Measurements from ENCODE around the gene AGAP4.
"Not testable (repeated sequence)": the region's sequence is repeated elsewhere in the genome, so short reads cannot be mapped to it uniquely, and the experiment has no call there.

DNA sequence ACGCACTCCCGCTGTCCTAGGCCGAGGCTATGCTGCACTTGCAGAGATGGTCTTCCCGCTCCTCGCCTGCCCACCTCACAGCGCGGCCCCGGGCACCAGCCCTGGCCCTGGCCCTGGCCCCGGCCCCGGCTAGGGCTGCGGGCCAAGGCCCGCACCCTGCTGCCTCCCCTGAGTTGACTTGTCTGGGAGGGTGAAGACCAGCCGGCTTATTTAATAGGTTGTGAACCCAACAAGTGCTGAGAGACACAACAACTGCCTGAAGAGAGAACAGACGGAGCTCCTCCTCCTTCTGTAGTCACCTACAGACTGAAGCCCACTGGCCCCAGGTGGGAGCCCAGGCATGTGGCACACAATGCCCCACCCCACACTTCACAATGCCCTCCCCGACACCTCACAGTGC, at the start of gene AGAP4:
- TF ChIP-seq POLR2A (IDR thresholded peaks at IDR 0.05; ENCODE audit: control extremely low read depth in 1 of 2, low read depth in 2 of 2, low read length in 2 of 2); TEAD4 (IDR thresholded peaks at IDR 0.05; ENCODE audit: low read depth, low read length); POLR2AphosphoS5 (IDR thresholded peaks at IDR 0.05; ENCODE audit: low read depth, low read length); SP1 (IDR thresholded peaks at IDR 0.05; ENCODE audit: low read depth, low read length); SRF (IDR thresholded peaks at IDR 0.05; ENCODE audit: low read depth, low read length); ZNF274 (IDR thresholded peaks at IDR 0.05; ENCODE audit: borderline replicate concordance, extremely low read depth, low read length); RFX5 (IDR thresholded peaks at IDR 0.05; ENCODE audit: borderline replicate concordance, low read depth, low read length); NANOG (IDR thresholded peaks at IDR 0.05; ENCODE audit: insufficient read depth, low read depth, low read length, poor library complexity, severe bottlenecking); CBX5 (IDR thresholded peaks at IDR 0.05; ENCODE audit: low read depth, low read length); SUZ12 (IDR thresholded peaks at IDR 0.05; ENCODE audit: low read length); EZH2 (IDR thresholded peaks at IDR 0.05; ENCODE audit: low read depth, low read length, severe bottlenecking); PHF8 (conservative IDR thresholded peaks at IDR 0.05; ENCODE audit: low read depth, low read length): not testable (repeated sequence)
- TF ChIP-seq, protein P1, sequence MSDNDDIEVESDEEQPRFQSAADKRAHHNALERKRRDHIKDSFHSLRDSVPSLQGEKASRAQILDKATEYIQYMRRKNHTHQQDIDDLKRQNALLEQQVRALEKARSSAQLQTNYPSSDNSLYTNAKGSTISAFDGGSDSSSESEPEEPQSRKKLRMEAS (IDR thresholded peaks at IDR 0.05) = not testable (repeated sequence)
- TF ChIP-seq, protein P2, sequence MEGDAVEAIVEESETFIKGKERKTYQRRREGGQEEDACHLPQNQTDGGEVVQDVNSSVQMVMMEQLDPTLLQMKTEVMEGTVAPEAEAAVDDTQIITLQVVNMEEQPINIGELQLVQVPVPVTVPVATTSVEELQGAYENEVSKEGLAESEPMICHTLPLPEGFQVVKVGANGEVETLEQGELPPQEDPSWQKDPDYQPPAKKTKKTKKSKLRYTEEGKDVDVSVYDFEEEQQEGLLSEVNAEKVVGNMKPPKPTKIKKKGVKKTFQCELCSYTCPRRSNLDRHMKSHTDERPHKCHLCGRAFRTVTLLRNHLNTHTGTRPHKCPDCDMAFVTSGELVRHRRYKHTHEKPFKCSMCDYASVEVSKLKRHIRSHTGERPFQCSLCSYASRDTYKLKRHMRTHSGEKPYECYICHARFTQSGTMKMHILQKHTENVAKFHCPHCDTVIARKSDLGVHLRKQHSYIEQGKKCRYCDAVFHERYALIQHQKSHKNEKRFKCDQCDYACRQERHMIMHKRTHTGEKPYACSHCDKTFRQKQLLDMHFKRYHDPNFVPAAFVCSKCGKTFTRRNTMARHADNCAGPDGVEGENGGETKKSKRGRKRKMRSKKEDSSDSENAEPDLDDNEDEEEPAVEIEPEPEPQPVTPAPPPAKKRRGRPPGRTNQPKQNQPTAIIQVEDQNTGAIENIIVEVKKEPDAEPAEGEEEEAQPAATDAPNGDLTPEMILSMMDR (IDR thresholded peaks at IDR 0.05; ENCODE audit: control extremely low read depth in 1 of 3, insufficient read depth in 1 of 3, low read depth in 1 of 3, low read length in 3 of 3) = not testable (repeated sequence)

Measured in H1 (cell line).